Activated CD4-positive, CD25-positive, alpha-beta regulatory T cell treated with anti-CD3 and anti-CD28 coated beads, Interleukin-2, amount 50 U/mL, for 72 hours (primary cell): ENCODE data around the gene GPR135.
"Not testable (repeated sequence)": the region's sequence is repeated elsewhere in the genome, so short reads cannot be mapped to it uniquely, and the experiment has no call there.

ENCODE experiments used
- DNase-seq: peaks from one replicate; pipeline ENCODE4 v3.0.0; 2021

GPR135 gene

DNA sequence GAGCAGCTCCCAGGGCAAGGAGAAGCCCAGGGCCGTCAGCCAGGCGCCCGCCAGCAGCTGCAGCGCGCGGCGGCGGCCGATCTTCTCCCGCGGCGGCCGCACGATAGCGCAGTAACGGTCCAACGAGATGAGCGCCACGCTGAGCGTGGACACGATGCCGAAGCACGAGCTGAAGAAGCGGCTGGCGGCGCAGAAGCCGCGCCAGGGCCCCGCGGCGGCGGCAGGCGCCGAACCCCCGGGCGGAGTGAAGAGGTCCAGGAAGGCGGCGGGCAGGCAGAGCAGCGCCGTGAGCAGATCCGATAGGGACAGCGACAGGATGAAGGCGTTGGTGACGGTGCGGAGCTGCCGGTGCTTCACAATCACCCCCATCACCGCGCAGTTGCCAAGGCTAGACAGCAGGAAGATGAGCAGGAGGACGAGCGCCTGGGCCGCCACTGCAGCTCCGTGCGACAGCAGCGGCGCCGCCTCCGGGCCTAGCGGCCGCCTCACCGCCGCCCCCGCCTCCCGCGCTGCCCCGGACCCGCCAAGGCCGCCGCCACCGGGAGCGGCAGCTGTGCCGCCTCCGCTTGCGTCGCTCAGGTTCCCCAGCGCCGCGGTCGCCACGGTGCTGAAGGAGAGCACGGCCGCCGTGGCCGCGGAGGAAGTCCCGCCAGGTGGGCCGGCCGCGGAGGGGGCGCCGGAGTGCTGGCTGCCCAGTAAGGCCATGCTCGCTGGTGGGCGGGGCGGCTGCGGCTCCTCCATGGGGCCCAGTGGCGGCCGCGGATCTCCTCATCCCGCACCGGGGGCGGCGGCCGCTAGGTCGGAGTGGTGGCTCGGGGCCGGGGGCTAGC is 479 bp downstream of the GPR135 start:
- DNase-seq, result peak; percentile 60

DNA sequence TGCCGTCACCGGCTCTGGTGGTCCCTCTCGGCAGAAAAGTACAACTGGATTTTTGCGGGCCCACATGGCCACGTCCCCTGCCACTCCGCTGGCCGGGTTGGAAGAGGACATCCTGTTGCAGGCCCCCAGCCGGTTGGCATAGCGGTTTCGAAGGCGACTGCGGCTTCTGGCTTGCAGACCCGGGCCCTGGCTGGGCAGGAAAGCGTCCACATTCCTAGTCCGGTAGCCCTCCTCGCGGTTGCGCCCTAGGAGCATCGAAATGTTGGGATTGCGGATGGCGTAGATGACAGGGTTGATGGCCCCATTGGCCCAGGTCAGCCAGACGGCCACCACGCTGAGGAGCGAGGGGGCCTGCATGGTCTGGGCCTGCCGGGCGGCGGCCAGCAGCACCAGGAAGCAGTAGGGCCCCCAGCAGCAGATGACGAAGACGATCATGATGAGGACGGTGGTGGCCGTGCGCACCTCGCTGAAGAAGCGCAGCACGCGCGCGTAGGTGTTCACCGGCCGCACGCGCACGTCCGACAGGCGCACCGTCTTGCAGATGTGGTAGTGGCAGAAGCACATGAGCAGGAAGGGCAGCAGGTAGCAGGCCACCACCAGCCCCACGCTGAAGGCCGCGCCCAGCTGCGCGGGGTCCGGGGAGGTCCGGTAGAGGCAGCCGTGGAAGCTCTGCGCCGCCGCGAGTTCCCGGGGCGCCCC is 1.2 kb downstream of the GPR135 start:
- DNase-seq, result no peak

DNA sequence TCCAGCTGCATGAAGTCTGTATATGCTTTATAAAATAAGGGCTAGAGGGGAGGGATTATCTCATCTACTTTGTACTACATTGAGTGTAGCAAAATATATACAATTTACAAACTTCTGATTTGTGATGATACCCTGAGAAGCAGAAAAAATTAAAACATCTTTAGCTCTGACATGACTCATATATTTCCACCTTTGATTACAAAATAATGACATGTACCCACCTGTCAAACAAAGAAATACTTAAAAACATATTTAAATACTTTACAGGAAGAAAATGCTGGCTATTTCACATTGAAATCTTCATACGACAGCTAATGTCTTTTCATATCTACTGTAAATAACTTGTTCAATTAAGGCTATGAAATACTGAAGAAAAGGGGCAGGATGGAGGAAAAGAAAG is 3.3 kb downstream of the GPR135 start:
- DNase-seq, result no peak

DNA sequence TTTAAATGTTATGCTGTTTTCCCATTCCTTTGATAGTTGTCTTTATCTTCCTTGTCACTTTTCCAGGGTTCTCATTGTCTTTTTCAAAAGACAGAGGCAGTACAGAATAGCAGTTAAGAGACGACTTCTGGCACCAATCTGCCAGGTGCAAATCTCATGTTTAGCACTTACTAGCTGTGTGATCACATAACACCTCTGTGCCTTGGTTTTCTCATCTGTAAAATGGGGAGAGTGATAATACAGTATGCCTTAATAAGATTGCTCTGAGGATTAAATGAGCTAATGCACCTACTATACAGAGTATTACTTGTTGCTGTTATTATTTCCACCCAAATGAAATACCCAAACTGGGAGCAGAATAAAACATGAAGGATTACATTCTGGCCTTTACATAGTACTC is 4.8 kb downstream of the GPR135 start:
- DNase-seq, result no peak

DNA sequence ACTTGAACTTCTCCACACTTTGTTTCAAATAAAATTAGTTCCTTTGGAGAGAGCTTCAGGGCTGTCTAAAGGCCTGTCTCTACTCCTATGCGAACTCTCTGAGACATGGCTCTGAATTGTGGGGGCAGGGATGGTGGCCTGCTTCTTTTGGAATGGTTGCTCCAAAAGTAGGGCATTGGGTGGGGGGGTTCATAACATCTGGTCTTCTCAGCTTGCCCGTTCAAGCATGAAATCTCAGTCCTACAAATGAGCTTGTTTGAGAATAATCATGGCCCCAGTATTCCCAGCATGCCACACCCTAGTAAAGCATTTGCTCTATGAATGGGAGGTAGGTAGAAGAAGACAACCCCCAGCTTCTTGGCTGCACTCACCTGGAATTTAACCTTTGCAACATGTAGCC is 6.7 kb downstream of the GPR135 start:
- no peak for DNase-seq

DNA sequence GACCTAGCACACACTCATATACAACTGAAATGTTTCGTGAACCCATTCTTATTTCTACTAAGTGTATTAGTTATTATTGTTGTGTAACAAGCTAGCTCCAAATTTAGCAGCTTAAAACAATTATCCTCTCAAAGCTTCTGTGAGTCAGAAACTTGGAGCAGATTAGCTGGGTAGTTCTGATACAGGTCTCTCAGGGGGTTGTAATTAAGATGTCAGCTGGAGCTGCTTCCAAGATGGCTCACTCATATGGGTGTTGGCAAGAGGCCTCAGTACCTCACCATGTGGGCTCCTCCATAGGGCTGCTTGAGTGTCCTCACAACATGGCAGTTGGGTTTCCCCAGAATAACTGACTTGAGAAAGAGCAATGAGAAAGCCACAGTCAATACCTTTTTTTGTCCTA is 9.8 kb downstream of the GPR135 start:
- DNase-seq, result no peak

DNA sequence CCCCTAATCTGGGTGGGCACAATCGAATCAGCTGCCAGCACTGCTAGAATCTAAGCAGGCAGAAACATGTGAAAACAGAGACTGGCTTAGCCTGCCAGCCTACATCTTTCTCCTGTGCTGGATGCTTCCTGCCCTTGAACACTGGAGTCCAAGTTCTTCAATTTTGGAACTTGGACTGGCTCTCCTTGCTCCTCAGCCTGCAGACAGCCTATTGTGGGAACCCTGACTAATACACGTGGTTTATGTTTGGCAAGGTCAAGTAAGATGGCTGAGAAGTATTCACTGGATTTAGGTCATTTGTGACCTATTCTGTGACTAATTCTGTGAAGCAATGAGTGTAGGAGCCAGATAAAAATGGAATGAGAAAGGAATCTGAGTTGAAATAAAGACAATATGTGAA is 11.0 kb downstream of the GPR135 start:
- DNase-seq, result no peak

DNA sequence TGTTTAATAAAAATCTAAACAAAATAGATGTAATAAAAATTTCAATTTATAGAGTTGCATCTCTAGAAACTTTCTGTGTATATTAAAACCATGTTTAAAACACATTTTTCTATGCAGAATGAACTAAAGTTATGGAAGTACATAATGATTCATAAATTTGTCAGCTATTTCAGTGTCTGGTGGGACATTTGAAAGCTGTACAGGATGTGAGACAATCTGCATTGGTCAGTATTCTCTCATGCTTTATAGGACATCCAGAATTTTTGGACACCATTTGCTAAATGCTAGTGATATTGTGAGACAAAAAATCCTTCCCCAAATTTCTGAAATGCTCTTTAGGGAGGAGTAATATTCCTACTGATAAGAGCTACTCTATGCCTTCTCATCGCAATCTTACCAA is 13.3 kb downstream of the GPR135 start:
- no peak for DNase-seq

DNA sequence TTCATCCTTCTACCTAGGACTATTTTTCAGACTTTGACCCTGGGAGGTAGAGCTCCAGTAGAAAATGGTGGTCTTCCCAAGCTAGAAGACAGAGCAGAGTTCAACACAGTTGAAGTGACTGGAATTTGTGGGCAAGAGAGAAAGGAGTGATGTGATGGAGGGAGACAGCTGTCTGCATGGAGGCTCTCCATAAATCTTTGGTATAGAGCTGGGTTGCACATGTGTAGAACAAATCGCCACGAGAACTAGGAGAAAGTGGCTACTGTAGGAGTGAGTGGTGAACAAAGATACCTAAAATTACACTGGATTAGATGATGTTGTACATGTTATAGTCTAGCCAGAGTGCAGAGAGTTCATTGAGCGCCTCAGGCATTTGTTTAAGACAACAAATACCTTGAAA is 14.5 kb downstream of the GPR135 start:
- no peak for DNase-seq

DNA sequence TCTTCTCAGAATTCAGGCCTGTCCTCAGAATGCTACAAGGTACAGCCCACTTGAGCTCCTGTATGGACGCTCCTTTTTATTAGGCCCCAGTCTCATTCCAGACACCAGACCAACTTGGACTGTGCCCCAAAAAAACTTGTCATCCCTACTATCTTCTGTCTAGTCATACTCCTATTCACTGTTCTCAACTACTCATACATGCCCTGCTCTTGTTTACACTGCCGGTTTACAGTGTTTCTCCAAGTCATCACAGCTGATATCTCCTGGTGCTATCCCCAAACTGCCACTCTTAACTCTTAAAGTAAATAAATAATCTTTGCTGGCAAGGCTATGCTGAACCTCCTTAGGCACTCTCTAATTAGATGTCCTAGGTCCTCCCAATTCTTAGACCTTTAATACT is 16.5 kb downstream of the GPR135 start:
- not testable (repeated sequence) for DNase-seq

DNA sequence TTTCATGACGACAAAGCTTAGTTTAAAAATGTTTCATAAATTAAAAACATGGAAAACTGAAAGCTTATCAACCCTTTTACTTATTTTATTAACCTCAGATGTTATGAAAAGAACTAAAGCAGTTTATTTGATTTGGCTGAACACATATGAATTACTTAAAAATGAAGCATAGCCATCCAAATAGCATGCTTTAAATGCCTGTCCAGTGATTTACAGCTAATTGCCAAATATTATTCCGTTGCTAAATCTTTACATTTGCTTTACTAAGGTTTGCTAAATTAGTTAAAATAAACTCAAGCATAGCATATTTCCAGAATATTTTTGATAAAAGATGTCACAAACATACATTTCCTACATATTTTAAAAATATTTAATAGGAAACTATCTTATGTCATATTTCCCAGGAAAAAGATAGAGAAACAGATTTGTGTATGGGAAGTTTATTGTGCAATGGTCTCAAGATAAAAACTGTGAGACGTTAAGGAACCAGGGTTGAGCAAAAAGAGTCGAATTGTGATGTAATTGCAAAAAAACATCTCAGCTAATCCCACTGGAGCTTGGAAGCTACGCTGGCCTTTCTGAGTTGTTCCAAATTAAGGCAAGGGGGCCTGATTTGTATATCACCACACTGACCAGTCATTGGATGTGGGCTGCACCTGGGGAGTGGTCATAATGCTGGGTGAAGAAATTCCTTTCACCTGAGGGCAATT is 25.8 kb downstream of the GPR135 start:
- DNase-seq, result no peak

DNA sequence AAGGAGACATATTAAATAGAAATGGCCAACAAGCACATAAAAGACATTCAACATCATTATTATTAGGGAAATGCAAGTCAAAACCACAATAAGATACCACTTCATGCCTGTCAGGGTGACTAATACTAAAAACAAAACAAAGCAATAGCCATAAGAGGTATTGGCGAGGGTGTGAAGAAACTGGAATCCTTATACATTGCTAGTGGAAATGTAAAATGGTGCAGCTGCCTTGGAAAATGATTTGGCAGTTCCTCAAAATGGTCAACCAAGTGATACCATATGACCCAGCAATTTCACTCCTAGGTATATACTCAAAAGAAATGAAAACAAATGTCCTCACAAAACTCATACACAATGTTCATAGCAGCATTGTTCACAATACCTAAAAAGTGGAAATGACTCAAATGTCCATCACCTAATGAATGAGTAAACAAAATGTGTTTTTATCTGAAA is 27.0 kb downstream of the GPR135 start:
- no peak for DNase-seq

DNA sequence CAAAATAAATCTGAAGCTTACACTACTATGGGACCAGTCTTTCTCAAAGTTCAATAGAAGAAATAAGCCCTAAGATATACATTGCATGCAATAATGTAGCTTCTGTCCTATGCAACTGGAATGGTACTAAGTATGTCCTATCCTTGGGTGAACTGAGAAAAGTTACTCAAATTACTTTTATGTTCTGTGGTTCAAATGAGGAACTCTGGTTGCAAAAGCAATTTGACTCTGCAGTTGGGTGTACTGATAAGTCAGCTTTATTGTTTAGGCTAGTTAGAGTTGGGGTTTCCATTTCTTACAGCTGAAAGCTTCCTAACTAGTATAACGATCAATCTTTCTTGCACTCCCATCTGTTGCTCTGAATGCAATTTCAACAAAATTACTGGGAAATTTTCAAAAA is 29.2 kb downstream of the GPR135 start:
- no peak for DNase-seq

DNA sequence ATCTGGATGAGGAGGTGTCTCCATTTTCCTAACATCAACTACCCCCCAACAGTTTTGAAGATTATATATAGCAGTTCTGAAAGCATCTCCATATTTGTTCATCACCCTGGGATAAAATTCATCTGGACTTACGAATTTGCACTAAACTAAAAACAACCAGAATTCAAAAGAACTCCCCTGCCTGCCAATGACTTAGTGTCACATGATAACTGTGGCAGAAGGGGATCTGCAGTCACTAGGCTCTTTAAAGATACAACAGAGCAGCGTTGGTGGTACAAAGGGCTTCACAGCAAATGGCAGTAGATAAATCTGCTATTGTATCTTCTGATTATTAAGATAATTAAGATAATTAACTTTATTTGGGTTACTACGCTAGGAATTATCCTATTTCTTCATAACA is 30.1 kb downstream of the GPR135 start:
- DNase-seq, result no peak

DNA sequence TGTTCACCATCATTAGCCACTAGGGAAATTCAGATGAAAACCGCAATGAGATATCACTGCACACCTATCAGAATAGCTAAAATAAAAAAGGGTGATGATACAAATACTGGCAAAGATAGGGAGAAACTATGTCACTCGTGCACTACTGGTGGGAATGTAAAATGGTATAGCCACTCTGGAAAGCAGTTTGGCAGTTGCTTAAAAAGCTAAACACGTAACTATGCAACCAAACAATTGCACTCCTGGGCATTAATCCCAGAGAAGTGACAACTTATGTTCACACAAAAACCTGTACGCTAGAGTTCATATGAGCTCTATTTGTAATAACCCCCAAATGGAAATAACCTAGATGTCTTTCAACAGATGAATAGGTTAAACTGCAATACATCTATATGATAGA is 35.4 kb downstream of the GPR135 start:
- no peak for DNase-seq

DNA sequence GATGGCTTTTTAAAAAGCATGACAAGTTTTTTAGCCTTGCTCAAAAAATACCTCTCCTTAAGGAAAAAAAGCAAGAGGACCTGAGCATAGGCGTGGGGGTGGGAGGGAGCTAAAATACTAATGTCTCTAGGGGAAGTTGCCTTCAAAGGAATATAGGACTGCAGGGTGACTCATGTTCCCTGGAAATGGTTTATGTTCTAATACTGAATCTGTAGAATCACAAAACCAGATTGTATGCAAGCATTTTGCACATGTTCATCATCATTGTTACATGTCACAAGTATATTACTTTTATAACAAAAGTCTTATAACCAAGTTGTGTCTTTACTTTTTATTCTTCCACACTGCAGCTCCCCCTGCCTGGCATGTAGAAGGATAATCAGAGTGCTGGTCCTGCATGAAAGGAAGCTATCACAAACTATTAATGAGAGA is 36.6 kb downstream of the GPR135 start:
- no peak for DNase-seq

DNA sequence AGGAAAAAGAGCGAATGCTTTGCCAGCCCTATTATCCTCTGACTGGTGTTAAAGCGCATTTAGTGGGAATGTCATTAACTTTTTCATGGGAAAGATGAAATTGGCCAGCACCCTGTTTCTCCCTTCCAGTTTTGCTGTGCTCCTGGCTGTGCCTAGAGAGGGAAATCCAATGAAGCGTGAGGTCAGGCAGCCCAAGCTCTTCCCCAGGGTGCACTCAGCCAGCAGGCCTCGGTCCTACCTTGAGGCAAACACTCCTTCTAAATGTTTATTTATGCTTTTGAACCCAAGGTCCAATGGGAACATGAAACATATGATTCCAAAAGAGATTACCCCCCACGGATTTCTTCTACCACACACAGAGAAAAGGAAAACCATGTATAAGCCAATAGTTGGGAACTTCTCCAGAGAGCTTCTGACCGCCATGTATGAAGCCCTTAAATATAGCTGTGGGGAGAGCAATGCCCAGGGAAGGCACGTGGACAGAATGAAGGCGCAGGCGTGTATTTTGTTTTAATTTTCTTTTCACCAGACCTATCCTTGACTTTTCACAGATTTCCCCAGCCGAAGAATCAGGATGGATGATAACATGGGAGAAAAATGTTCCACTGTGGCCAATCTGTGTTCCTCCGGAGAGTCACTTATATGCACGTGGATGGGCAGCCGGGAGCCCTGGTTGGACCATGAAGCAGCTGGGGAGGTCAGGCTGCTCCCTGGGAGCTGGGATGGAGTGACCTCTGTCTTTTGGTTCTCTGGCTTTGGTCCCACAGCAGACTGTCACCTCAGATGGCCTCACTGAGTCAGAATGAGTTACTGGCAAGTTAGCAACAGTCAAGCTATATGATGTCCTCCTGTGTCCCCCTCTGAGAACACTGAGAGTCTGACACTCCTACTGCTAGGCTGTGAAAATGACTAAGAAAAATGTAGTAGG is 37.3 kb downstream of the GPR135 start:
- DNase-seq, result no peak

DNA sequence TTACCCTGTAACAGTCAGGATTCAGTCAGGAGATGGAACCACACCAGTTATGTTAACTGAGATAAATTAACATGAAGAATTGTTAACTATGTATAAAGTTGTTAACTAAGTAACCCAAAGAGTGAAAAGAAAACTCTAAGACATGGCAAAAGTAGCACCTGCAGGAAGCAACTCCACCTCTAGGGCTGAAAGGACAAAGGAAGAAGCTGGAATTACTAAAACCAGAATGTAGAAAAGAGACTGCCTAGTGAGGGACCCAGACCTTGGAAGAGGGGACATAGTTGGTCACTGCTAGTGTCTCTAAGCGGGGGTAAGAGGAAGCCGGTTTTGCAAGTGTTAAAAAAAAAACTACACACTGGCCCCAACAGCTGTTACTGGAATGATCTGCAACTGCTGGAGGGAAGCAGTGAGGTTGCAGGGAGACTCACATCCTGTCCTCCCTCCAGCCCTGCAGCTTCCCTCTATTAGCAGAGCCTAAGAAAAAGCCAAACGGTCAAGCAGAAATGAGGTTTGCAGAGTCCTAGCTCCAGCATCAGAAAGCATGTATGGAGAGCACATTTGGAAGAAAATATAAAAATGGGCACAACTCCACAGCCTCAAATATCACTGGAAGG is 39.8 kb downstream of the GPR135 start:
- no peak for DNase-seq

DNA sequence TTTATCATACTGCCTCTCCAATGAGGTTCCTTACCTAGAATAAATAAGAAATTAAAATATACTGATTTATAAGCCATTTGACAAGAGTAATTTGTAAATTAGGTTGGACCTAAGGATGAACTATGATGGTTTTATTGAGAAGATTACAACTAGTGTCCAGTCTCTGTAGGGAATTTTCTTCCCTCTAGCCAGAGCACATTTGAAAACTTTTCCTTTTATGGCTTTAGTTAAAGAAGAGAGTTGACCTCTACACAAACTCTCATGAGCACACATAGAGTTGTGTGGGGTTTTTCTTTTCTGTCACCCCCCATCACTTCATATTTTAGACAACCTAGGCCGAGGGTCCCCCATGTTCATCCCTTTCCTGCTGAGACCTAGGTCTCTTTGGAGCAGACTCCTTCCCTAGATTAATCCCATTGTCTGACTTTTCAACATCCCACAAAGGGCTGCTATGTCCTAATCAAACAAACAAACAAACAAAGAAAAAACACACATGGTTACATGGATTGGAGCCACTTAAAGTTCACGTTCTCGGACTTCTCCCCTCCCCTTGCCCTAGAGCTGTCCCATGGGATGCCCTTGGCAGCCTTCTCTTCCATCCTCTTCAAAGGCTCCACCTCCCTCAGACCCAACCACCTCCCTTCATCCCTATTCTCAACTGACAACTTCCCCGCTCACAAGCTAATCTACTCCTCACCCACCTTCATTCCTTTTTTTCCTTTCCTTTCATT is 40.7 kb downstream of the GPR135 start:
- DNase-seq, result no peak

DNA sequence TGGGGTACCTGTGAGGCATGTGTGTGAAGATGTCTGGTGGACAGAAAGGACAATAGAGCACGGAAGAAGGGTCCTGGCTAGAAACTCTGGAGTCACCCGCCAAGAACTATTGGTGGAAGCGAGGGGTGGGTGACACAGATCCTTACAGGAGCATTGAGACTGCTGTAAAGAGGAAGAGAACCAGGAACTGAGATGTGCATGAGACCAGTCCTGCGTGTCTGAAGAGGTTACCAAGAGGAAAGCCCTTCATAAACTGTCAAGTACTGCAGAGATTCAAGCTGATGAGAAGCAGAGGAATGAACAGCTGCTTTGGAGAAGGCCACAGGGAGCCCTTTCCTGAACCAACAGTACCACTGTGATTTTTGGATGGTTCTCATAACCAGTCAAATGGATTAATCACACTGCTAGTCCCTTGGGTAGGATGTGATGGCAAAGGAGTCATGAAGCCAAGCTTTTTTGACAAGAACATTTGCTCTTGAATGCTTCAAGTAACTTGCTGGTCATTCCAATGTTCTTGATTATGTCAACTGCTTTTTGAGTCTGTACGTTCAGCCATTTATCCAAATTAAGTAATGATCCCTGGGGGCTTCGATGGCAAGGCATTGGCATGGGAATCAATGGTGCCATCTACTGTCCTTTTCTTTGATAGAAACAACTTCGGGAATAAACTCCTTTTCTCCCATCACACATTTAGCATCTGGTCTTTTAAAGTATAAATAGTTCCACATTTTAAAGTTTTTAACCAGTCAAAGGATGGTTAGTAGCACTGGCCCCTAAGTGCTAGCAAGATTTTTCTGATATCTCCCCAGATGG is 42.9 kb downstream of the GPR135 start:
- no peak for DNase-seq

DNA sequence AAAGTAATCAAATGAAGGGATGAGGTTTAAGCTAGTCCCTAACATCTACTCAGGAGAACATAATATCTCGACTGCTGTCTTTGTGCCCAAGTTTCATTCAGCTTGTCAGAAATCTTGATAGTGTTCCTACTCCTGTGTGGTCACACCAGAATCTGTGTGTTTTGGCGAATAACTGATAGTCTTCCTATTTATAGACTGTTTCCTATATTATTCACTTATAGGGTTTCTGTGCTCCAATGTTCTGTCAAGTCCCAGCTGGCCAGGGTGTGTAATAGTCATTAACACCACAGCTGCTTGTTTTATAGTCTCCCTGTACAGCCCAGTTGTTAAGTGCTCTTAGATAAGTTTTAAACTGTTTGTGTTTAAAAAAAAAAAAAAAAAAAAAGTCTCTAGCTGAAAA is 45.9 kb downstream of the GPR135 start:
- no peak for DNase-seq
